ENCODE results near the gene ZNF2.

DNA sequence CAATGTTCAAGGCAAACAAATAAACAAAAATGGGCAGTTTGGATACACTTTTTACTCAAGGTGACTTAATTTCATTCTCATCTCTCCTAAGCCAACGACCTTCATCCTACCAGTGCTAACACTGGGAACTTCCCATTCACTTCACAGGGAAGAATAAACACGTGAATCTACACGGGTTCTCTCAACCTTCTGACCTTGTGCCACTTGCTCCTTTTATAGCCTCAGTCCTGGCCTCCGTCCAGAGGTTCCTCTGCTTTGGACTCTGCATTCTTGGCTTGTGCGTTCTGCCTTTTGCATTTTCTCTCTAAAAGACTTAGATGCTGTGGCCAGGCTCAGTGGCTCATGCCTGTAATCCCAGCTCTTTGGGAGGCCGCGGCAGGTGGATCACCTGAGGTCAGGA lies 13.8 kb downstream of the ZNF2 start:
- TF ChIP-seq POLR2AphosphoS5 (IDR thresholded peaks at IDR 0.05; ENCODE audit: low read depth): no peak
- TF ChIP-seq, protein P1, sequence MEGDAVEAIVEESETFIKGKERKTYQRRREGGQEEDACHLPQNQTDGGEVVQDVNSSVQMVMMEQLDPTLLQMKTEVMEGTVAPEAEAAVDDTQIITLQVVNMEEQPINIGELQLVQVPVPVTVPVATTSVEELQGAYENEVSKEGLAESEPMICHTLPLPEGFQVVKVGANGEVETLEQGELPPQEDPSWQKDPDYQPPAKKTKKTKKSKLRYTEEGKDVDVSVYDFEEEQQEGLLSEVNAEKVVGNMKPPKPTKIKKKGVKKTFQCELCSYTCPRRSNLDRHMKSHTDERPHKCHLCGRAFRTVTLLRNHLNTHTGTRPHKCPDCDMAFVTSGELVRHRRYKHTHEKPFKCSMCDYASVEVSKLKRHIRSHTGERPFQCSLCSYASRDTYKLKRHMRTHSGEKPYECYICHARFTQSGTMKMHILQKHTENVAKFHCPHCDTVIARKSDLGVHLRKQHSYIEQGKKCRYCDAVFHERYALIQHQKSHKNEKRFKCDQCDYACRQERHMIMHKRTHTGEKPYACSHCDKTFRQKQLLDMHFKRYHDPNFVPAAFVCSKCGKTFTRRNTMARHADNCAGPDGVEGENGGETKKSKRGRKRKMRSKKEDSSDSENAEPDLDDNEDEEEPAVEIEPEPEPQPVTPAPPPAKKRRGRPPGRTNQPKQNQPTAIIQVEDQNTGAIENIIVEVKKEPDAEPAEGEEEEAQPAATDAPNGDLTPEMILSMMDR (conservative IDR thresholded peaks at IDR 0.05; ENCODE audit: low read depth in 2 of 2): no peak
- TF ChIP-seq EZH2phosphoT487 (IDR thresholded peaks at IDR 0.05; ENCODE audit: unreplicated experiment): no peak
- TF ChIP-seq, protein P2, sequence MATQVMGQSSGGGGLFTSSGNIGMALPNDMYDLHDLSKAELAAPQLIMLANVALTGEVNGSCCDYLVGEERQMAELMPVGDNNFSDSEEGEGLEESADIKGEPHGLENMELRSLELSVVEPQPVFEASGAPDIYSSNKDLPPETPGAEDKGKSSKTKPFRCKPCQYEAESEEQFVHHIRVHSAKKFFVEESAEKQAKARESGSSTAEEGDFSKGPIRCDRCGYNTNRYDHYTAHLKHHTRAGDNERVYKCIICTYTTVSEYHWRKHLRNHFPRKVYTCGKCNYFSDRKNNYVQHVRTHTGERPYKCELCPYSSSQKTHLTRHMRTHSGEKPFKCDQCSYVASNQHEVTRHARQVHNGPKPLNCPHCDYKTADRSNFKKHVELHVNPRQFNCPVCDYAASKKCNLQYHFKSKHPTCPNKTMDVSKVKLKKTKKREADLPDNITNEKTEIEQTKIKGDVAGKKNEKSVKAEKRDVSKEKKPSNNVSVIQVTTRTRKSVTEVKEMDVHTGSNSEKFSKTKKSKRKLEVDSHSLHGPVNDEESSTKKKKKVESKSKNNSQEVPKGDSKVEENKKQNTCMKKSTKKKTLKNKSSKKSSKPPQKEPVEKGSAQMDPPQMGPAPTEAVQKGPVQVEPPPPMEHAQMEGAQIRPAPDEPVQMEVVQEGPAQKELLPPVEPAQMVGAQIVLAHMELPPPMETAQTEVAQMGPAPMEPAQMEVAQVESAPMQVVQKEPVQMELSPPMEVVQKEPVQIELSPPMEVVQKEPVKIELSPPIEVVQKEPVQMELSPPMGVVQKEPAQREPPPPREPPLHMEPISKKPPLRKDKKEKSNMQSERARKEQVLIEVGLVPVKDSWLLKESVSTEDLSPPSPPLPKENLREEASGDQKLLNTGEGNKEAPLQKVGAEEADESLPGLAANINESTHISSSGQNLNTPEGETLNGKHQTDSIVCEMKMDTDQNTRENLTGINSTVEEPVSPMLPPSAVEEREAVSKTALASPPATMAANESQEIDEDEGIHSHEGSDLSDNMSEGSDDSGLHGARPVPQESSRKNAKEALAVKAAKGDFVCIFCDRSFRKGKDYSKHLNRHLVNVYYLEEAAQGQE (IDR thresholded peaks at IDR 0.05; ENCODE audit: unreplicated experiment): no peak
- no peak for TF ChIP-seq EZH2 (IDR thresholded peaks at IDR 0.05; ENCODE audit: low read depth, unreplicated experiment)
- no peak for TF ChIP-seq JUNB (IDR thresholded peaks at IDR 0.05; ENCODE audit: unreplicated experiment)
- no peak for TF ChIP-seq CREB1 (CRISPR knock-in tag; IDR thresholded peaks at IDR 0.05; ENCODE audit: low read depth)
